Stimulated activated naive B cell treated with anti-CD40 and anti-IgM and Interleukin-4, amounts not matched to agents 10 μg/mL and 1 μg/mL and 100 μg/mL, for 72 hours (primary cell): ENCODE data around the gene MEPE.
A peak's percentile ranks its signal among the peaks of the same experiment; 100 is the strongest.

Experiments
- ATAC-seq, 2 donors: fragments of 150-1000 bp; cut with Tn5 transposase; replicated peaks; 2 replicates each; pipeline ENCODE4 v1.10.0; 2021; ENCODE audit warnings: moderate library complexity in 1 of 2
- DNase-seq: peaks from one replicate; pipeline ENCODE4 v3.0.0; 2021
- H3K27ac Mint-ChIP-seq: one replicate; pipeline ENCODE4 v1.8.0; 2022; ENCODE audit warnings: mild to moderate bottlenecking, mixed read lengths
- H3K27me3 Mint-ChIP-seq, 2 donors: one replicate each; pipeline ENCODE4 v1.8.0; 2022; ENCODE audit warnings: mixed read lengths in 2 of 2
- H3K36me3 Mint-ChIP-seq, 2 donors: one replicate each; pipeline ENCODE4 v1.8.0; 2022; ENCODE audit warnings: mixed read lengths in 2 of 2, mild to moderate bottlenecking in 1 of 2
- H3K4me1 Mint-ChIP-seq, 2 donors: one replicate each; pipeline ENCODE4 v1.8.0; 2022; ENCODE audit warnings: mixed read lengths in 2 of 2, mild to moderate bottlenecking in 1 of 2
- H3K4me3 Mint-ChIP-seq, 2 donors: one replicate each; pipeline ENCODE4 v1.8.0; 2022; ENCODE audit warnings: mild to moderate bottlenecking in 2 of 2, mixed read lengths in 2 of 2, moderate library complexity in 1 of 2
- H3K9me3 Mint-ChIP-seq, 2 donors: one replicate each; pipeline ENCODE4 v1.8.0; 2022; ENCODE audit warnings: mixed read lengths in 2 of 2, mild to moderate bottlenecking in 1 of 2

The MEPE gene

GRCh38 chr4:87824352-87824751, 8.4 kb upstream of the MEPE start:
- Mint-ChIP-seq H3K9me3 (no peaks in the 10 kb centered on the region), H3K27me3 (peaks cover 9 to 14% of the 10 kb centered on the region in 2 donors), H3K4me1 (no peaks in the 10 kb centered on the region), H3K4me3 (no peak overlapping the region), H3K27ac (no peak overlapping the region), H3K36me3 (no peaks in the 10 kb centered on the region)
- ATAC-seq, result no peak
- DNase-seq, result no peak

- H3K4me3 Mint-ChIP-seq, result no peak overlapping the region
- peaks cover 0 to 2% of the 10 kb centered on the region in 2 donors for H3K9me3 Mint-ChIP-seq
- no peak overlapping the region for H3K27ac Mint-ChIP-seq
- H3K36me3 Mint-ChIP-seq, result no peaks in the 10 kb centered on the region
- DNase-seq (no peak), ATAC-seq (no peak)
- H3K4me1 Mint-ChIP-seq, result peaks cover 0 to 2% of the 10 kb centered on the region in 2 donors
- no peaks in the 10 kb centered on the region for H3K27me3 Mint-ChIP-seq
Observed at GRCh38 chr4:87834401-87834800, 1.6 kb downstream of the MEPE start.

DNA sequence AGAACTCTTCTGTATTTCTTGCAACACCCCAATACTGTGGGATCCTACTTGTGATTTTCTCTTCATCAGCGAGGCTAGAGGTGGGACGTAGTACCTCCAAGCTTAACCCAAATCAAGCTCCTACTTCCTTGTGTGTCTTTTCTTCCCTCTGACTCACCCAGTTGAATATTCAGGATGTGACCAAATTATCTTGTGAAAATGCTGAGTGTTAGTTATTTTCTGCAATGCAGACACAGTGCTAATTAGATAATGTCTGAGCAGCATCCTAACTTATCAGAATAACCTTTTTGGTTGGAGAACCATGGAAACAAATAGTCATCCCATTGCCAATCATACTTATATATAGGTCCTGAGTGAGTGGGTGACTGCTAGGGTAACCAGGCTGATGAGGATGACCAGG, 2.4 kb downstream of the MEPE start:
- no peaks in the 10 kb centered on the region for H3K36me3 Mint-ChIP-seq
- H3K4me1 Mint-ChIP-seq, result peaks cover 0 to 2% of the 10 kb centered on the region in 2 donors
- H3K9me3 Mint-ChIP-seq, result peaks cover 0 to 2% of the 10 kb centered on the region in 2 donors
- H3K4me3 Mint-ChIP-seq, result no peak overlapping the region
- DNase-seq (no peak), ATAC-seq (no peak)
- H3K27me3 Mint-ChIP-seq, result no peaks in the 10 kb centered on the region
- no peak overlapping the region for H3K27ac Mint-ChIP-seq

DNA sequence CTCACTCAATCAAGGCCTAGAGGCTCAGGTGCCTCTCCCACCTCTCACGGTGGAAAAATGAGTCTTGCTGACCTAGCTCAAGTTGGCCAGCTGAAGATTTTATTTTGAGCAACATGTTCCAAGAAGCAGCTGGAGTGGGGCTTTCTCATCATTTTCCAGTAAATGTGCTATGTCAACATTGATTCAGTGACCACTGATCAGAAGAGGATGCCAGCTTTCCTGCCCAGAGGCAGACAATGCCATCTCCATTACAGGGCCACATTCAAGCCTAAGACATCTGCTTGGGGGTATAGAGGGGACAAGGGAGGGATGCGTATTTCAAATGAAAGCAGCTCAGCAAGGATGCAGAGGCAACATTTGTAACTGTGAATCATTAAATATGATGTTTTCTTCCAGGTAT, 3.0 kb downstream of the MEPE start:
- H3K9me3 Mint-ChIP-seq, result no peaks in the 10 kb centered on the region
- DNase-seq, result no peak
- H3K4me1 Mint-ChIP-seq, result peaks cover 0 to 2% of the 10 kb centered on the region in 2 donors
- no peak overlapping the region for H3K27ac Mint-ChIP-seq
- H3K36me3 Mint-ChIP-seq, result no peaks in the 10 kb centered on the region
- H3K27me3 Mint-ChIP-seq, result peaks cover 0 to 5% of the 10 kb centered on the region in 2 donors
- ATAC-seq, result no peak
- H3K4me3 Mint-ChIP-seq, result no peak overlapping the region

GRCh38 chr4:87838205-87838604, 5.4 kb downstream of the MEPE start:
- Mint-ChIP-seq H3K27ac (no peak overlapping the region), H3K36me3 (no peaks in the 10 kb centered on the region), H3K4me3 (no peak overlapping the region), H3K27me3 (peaks cover 0 to 11% of the 10 kb centered on the region in 2 donors), H3K4me1 (peaks cover 0 to 2% of the 10 kb centered on the region in 2 donors), H3K9me3 (no peaks in the 10 kb centered on the region)
- ATAC-seq, result no peak
- no peak for DNase-seq

DNA sequence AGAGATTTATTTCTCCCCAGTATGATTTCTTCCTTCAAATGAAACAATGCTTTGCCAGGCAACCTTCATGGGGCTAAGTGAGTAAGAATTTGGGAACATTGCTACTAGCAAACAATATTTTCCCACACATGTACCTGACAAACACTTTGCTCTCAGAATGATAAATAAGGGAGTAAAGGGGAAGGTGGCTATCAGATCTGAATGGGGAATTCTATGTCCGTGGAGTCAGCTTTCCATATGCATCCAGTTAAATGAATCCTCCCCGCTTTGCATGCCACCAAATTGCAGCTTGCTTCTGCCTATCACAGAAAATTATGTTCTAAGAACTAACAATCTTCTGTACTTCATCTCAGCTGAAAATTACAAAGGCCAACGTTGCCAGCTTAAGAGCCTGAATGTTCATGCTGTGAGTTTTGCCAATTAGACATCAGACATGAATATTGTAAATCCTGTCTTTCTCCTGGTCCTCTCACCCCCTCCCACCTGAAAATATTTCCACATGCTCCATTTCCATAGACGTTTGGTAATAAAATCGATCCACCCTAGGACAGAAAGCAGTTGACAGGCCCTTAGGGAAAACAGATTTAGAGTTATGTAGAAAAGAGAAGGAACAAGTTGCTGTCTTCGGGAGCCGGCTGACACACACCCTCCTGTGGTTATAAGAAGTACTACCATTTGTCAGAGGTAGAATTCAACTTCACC, 6.3 kb downstream of the MEPE start:
- no peak overlapping the region for H3K4me3 Mint-ChIP-seq
- no peaks in the 10 kb centered on the region for H3K9me3 Mint-ChIP-seq
- DNase-seq, result no peak
- H3K27ac Mint-ChIP-seq, result no peak overlapping the region
- no peaks in the 10 kb centered on the region for H3K36me3 Mint-ChIP-seq
- ATAC-seq, result peak in 1 of 2 donors; percentile 51
- peaks cover 0 to 4% of the 10 kb centered on the region in 2 donors for H3K4me1 Mint-ChIP-seq
- H3K27me3 Mint-ChIP-seq, result peaks cover 0 to 17% of the 10 kb centered on the region in 2 donors

DNA sequence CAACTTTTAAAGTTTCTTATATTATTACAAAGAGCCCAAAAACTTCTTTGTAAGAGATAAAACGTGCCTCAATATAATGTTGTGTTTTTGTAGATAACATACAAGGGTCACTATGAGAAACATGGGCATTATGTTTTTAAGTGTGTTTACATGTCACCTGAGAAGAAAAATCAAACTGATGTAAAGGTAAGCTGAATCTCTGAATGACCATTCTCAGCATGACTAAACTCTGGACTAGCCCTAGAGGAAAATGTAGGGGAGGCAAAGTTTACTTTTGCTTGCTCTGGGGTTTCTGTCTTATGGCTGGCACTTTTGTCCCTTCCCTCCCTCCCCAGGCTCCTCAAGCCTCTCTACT, 6.8 kb downstream of the MEPE start:
- Mint-ChIP-seq H3K4me3 (no peak overlapping the region), H3K4me1 (peaks cover 0 to 4% of the 10 kb centered on the region in 2 donors), H3K27ac (no peak overlapping the region), H3K36me3 (no peaks in the 10 kb centered on the region), H3K27me3 (peaks cover 0 to 18% of the 10 kb centered on the region in 2 donors), H3K9me3 (no peaks in the 10 kb centered on the region)
- no peak for DNase-seq
- ATAC-seq, result no peak

DNA sequence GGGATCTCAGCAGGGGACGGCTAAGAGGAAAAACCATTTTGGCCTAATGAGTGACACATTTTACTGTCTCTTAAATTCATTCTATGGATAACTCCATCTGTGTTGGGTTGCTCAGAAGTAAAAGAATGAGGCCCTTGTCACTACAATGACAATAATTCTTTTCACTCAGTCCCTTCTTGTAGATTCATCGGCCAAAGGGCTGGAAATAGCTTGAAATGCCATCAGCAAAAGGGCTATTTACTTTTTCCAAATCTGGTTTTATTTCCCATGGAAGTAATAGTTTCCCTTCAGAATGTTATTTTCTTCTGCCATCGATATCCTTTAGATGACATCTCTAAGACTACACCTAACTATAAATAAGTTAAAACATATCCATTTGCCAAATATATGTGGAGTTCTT, 7.4 kb downstream of the MEPE start:
- no peaks in the 10 kb centered on the region for H3K9me3 Mint-ChIP-seq
- H3K27me3 Mint-ChIP-seq, result peaks cover 0 to 18% of the 10 kb centered on the region in 2 donors
- H3K4me3 Mint-ChIP-seq, result no peak overlapping the region
- DNase-seq (no peak), ATAC-seq (no peak)
- no peaks in the 10 kb centered on the region for H3K36me3 Mint-ChIP-seq
- no peak overlapping the region for H3K27ac Mint-ChIP-seq
- peaks cover 0 to 4% of the 10 kb centered on the region in 2 donors for H3K4me1 Mint-ChIP-seq

DNA sequence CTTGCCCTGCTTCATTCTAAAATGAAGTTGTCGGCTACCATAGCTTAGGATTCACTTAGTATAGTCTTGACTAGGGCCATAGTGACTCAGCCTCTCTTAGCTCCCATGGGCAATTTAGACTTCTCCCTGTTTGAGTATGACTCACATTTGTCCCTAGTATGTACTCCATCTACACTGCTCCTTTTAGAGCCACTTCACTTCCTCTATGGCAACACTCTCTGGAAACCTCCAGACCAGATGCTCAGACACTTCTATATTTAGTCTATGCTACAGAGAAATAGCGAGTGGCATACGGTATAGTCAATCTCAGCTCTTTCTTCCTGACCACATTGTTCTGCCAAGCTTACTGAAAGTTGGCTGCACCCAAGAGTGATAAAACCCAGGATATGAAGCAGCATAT, 11.2 kb downstream of the MEPE start:
- H3K4me1 Mint-ChIP-seq, result peaks cover 4 to 6% of the 10 kb centered on the region in 2 donors
- no peaks in the 10 kb centered on the region for H3K36me3 Mint-ChIP-seq
- no peaks in the 10 kb centered on the region for H3K9me3 Mint-ChIP-seq
- ATAC-seq (peak; percentile 23 to 69), DNase-seq (no peak)
- H3K27ac Mint-ChIP-seq, result no peak overlapping the region
- no peak overlapping the region for H3K4me3 Mint-ChIP-seq
- H3K27me3 Mint-ChIP-seq, result peaks cover 12 to 26% of the 10 kb centered on the region in 2 donors

DNA sequence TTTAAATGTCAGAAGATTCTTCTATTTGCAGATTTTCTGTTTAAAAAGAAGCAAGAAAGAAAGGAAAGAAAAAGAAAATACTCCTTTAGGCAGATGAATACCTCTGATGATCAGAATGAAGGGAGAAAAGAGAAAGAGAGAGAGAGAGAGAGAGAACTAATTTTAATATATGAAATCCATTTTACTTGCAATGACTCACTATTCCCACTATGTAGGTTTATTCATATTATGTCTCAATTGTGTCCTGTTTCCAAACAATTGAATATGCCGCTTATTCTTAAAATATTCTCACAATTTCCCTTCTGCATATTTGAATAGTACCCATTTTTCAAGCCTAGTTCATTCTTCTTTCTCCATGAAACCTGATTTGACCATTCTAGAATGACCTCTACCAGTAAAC, 11.7 kb downstream of the MEPE start:
- H3K4me1 Mint-ChIP-seq, result peaks cover 4 to 8% of the 10 kb centered on the region in 2 donors
- H3K9me3 Mint-ChIP-seq, result no peaks in the 10 kb centered on the region
- no peak overlapping the region for H3K27ac Mint-ChIP-seq
- H3K4me3 Mint-ChIP-seq, result no peak overlapping the region
- H3K36me3 Mint-ChIP-seq, result no peaks in the 10 kb centered on the region
- ATAC-seq (no peak), DNase-seq (no peak)
- peaks cover 12 to 26% of the 10 kb centered on the region in 2 donors for H3K27me3 Mint-ChIP-seq

- Mint-ChIP-seq H3K4me1 (peaks cover 5 to 14% of the 10 kb centered on the region in 2 donors), H3K9me3 (no peaks in the 10 kb centered on the region), H3K36me3 (no peaks in the 10 kb centered on the region), H3K27me3 (peaks cover 12 to 21% of the 10 kb centered on the region in 2 donors), H3K27ac (no peak overlapping the region), H3K4me3 (no peak overlapping the region)
- ATAC-seq (no peak), DNase-seq (no peak)
Observed at GRCh38 chr4:87846226-87846625, 13.5 kb downstream of the MEPE start.

- DNase-seq (peak; percentile 9), ATAC-seq (peak; percentile 92 to 94)
- peaks cover 5 to 14% of the 10 kb centered on the region in 2 donors for H3K4me1 Mint-ChIP-seq
- no peak overlapping the region for H3K27ac Mint-ChIP-seq
- no peaks in the 10 kb centered on the region for H3K9me3 Mint-ChIP-seq
- no peaks in the 10 kb centered on the region for H3K36me3 Mint-ChIP-seq
- H3K27me3 Mint-ChIP-seq, result peaks cover 12 to 14% of the 10 kb centered on the region in 2 donors
- H3K4me3 Mint-ChIP-seq, result peak overlapping the region; percentile 51 to 60
Observed at GRCh38 chr4:87848622-87849351, 16.0 kb downstream of the MEPE start.

DNA sequence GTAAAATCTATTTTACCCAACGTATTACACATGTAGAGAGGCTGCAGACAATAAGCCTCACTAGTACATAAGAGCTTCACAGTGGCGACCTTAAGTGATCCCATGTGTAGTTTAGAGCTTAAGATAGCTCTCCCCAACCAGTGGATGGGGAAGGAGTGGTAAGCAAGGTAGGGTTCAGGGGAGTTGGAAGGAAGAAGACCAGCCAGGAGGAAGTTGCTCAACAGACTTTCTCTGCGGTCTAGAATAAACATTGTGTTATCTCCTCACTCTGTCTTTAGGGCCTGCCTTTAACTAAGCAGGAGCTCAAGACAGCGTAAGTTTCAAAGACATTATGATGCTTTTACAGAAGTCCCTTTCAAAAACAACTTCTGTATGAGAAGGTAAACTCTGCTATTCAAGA, 16.8 kb downstream of the MEPE start:
- Mint-ChIP-seq H3K36me3 (no peaks in the 10 kb centered on the region), H3K4me3 (no peak overlapping the region), H3K4me1 (peaks cover 3 to 14% of the 10 kb centered on the region in 2 donors), H3K27me3 (peaks cover 12% of the 10 kb centered on the region in 2 donors), H3K9me3 (no peaks in the 10 kb centered on the region), H3K27ac (no peak overlapping the region)
- DNase-seq (no peak), ATAC-seq (no peak)

- Mint-ChIP-seq H3K9me3 (no peaks in the 10 kb centered on the region), H3K27me3 (peaks cover 5% of the 10 kb centered on the region in 2 donors), H3K4me3 (no peak overlapping the region), H3K27ac (no peak overlapping the region), H3K36me3 (no peaks in the 10 kb centered on the region), H3K4me1 (peaks cover 3 to 14% of the 10 kb centered on the region in 2 donors)
- DNase-seq, result no peak
- no peak for ATAC-seq
Observed at GRCh38 chr4:87851332-87851731, 18.6 kb downstream of the MEPE start.

GRCh38 chr4:87851953-87852352, 19.2 kb downstream of the MEPE start:
- Mint-ChIP-seq H3K4me3 (no peak overlapping the region), H3K4me1 (peaks cover 3 to 14% of the 10 kb centered on the region in 2 donors), H3K9me3 (no peaks in the 10 kb centered on the region), H3K27ac (no peak overlapping the region), H3K27me3 (peaks cover 2 to 4% of the 10 kb centered on the region in 2 donors), H3K36me3 (no peaks in the 10 kb centered on the region)
- ATAC-seq (no peak), DNase-seq (no peak)
